GM19023 (cell line): ENCODE data around the gene BPNT1.

Experiments
- ATAC-seq: cut with Tn5 transposase; IDR thresholded peaks from one replicate; pipeline ENCODE4 v1.9.1; 2021; ENCODE audit warnings: mild to moderate bottlenecking, moderate library complexity; ENCODE audit not compliant: unreplicated experiment

The BPNT1 gene

DNA sequence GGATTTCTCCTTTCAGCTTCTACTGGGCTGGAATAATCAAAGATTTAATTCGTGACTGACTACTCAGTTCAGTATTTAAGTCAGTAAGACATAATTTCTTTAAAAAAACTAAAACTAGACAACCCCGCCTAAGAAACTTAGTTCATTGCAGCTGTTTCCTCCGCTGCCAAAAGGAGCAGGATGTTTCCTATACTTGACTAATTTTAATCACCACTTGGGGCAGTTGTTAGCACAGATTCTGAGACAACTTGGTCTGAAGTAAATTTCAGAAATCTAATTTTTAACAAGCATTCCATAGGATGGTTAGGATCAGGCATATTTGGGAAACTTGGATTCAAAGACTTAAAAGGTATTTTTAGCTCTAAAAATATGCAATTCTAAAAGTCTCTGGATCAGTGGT lies 77.3 kb downstream of the BPNT1 start:
- no peak for ATAC-seq

- no peak for ATAC-seq
Measured at GRCh38 chr1:220011620-220012019, 78.0 kb downstream of the BPNT1 start.
